CD4-positive, alpha-beta T cell treated with Interleukin-4 for 4 hours (primary cell): Measurements from ENCODE around the gene CNN3.
"Not testable (repeated sequence)": the region's sequence is repeated elsewhere in the genome, so short reads cannot be mapped to it uniquely, and the experiment has no call there.

Experiments used
- DNase-seq: peaks from one replicate; pipeline ENCODE4 v3.0.0-alpha.2; 2020

The CNN3 gene

GRCh38 chr1:94949681-94950661, 23.1 kb upstream of the CNN3 start:
- no peak for DNase-seq

- no peak for DNase-seq
Measured at GRCh38 chr1:94947437-94947836, 20.5 kb upstream of the CNN3 start.

GRCh38 chr1:94946886-94947285, 20.0 kb upstream of the CNN3 start:
- no peak for DNase-seq

- DNase-seq = no peak
Measured at GRCh38 chr1:94942171-94943128, 15.5 kb upstream of the CNN3 start.

GRCh38 chr1:94941480-94941879, 14.6 kb upstream of the CNN3 start:
- not testable (repeated sequence) for DNase-seq

GRCh38 chr1:94940738-94941137, 13.8 kb upstream of the CNN3 start:
- DNase-seq = no peak

- DNase-seq = no peak
Measured at GRCh38 chr1:94937820-94938219, 10.9 kb upstream of the CNN3 start.

- no peak for DNase-seq
Measured at GRCh38 chr1:94936861-94937620, 10.1 kb upstream of the CNN3 start.

GRCh38 chr1:94935476-94935875, 8.6 kb upstream of the CNN3 start:
- DNase-seq = no peak

GRCh38 chr1:94935034-94935433, 8.1 kb upstream of the CNN3 start:
- DNase-seq = no peak

- DNase-seq = no peak
Measured at GRCh38 chr1:94934551-94934950, 7.6 kb upstream of the CNN3 start.

- no peak for DNase-seq
Measured at GRCh38 chr1:94931254-94931841, 4.4 kb upstream of the CNN3 start.

GRCh38 chr1:94929351-94930217, 2.7 kb upstream of the CNN3 start:
- DNase-seq = no peak

- no peak for DNase-seq
Measured at GRCh38 chr1:94928293-94928939, 1.5 kb upstream of the CNN3 start.

- DNase-seq = no peak
Measured at GRCh38 chr1:94927405-94928175, 680 bp upstream of the CNN3 start.

- no peak for DNase-seq
Measured at GRCh38 chr1:94926126-94926914, 590 bp downstream of the CNN3 start.

GRCh38 chr1:94925561-94926125, 1.3 kb downstream of the CNN3 start:
- DNase-seq = no peak

GRCh38 chr1:94925004-94925403, 1.9 kb downstream of the CNN3 start:
- no peak for DNase-seq
